Left hindlimb (tissue), 1 donor: Measurements from ENCODE around the gene MTHFD1L.

ENCODE experiments used
- DNase-seq: peaks from one replicate; pipeline ENCODE4 v3.0.0-alpha.2; 2018

Gene MTHFD1L

GRCh38 chr6:151130329-151130728 lies 264.8 kb downstream of the MTHFD1L start:
- no peak for DNase-seq

DNA sequence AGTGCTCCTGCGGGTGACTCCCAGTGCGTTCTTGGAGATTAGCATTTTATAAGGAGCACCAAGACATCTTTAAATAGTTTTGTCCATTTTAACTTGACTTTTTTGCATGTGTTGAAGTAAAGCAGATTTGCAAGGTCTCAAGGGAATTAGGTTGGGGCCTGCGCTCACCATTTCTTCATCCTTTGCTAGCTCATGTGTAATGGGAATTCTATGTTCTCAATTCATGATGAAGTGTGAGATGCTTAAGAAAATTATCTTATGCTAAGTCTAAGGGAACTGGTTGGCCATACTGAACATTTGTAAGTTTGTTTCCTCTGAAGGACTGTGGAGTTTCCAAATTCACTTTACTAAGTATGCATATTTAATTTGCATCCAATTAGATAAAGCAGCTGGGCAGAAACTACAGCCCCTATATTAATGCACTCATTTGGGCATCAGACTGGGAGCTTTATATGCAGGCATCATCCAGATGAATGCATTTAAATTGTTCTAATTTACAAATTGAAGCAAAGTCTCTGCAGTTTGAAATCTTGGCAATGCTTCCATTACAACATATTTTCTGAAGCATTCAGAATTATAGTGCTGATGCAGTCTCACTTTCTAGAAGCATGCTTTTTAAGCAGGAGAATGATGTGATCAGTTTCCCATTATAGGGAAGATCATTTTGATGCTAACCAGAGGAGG lies 266.0 kb downstream of the MTHFD1L start:
- DNase-seq, result no peak

DNA sequence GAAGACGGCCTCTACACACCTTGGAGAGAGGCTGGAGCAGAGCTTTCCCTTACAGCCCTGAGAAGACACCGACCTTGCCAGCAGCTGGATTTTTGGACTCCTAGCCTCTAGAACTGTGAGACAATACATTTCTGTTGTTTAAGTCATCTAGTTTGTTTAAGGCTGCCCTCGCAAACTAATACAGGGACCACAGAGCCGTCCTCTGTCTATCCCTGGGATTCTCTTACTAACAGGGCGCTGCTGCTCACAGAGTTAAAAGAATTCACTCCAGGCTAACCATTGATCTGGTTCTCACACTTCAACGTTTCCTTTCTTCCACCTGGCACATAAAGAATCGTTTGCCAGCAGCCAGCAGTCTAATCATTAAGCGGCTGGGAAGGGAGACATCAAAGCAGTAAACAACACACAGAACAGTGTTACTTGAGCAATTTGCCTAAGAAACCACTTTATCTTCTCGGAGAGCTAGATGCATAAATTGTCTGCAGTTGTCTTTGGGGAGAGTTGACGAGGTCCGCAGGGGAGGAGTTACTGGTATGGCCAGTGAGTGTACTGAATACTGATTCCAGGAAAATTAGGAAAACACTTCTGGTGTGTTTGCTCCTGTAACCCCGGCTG lies 270.7 kb downstream of the MTHFD1L start:
- DNase-seq, result no peak

DNA sequence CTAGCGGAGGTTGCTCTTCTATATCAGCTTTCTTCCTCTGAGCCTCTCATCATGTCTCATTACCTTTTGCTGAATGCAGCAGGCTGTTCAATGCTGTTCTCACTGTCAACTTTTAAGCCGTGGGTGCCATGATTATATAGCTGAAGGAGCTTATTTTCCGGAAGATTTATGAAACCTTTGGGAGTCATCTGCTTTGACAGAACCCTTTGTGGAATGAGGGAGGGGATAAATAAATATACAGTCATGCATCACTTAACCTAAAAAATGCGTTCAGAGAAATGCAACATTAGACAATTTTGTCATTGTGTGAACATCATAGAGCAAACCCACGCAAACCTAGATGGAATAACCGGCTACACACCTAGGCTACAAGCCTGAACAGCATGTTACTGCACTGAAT lies 272.0 kb downstream of the MTHFD1L start:
- DNase-seq, result no peak

DNA sequence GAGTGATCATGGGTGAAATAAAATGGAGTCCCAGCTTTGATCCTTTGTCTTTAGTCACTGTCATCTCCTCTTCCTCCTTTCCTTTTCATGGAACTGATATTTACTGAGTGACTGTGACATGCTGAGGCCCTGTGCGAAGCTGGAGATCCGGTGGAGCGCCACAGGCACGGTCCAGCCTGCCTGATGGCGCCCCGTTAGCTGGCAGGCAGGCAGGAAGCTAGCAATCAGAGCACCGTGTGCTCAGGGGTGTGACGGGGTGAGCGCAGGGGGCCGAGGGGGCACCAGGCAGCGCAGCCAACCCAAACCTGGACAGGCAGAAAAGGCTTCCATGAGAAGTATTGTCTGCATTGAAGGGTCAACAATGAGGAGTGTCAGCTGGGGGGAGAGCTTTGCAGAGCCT lies 274.0 kb downstream of the MTHFD1L start:
- no peak for DNase-seq

DNA sequence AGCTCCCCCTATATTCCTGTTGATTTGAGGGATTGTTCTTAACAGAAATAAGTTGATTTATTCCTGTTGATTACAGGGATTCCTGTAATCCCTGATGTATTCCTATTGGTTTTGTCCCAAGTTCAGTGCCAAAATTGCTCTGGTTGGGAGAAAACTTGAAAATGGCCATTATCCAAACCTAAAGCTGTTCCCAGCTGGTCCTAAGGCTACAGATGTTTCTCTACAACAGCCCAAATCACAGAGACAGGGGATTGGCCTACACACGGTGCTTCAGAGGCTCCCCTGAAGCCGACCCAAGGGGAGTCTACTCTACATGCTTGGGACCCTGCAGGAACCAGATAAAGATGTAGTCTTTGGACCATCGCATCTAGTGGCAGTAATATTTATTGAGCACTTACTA lies 275.3 kb downstream of the MTHFD1L start:
- no peak for DNase-seq

DNA sequence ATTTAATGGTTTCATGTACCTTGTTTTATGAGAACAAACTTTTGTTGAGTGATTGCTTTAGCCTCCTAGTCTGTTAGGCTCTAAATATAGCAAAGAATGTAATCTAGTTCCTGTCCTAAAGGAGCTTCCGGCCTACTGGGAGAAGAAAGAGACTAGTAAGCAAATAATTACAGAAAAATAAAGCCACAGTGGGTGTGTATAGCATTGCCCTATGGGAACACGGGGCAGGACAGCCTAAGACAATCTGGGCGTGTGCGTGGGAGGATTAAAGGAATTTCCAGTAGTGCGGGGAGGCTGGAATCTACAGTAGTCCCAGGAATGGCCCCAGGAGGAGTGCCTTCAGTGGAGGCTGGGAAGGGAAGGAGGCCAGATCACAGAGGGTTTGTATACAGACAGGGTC lies 276.2 kb downstream of the MTHFD1L start:
- no peak for DNase-seq

- DNase-seq, result no peak
Observed at GRCh38 chr6:151142676-151143075, 277.2 kb downstream of the MTHFD1L start.

GRCh38 chr6:151143337-151143736 lies 277.8 kb downstream of the MTHFD1L start:
- DNase-seq, result no peak

DNA sequence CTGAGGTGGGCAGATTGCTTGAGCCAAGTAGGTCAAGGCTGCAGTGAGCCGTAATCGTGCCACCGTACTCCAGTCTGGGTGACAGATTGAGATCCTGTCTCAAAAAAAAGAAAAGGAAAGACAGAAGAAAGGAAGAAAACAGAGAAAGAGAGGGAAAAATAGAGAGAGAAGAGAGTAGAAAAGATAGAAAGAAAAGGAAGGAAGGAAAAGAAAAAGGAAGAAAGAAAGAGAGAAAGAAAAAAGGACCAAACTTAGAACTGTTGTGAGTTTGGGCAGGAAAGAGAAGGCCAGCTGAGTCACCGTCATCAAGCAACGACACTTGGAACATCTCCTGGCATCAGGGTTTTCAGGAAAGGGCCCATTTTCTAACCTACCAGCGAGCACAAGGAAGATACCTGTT lies 278.3 kb downstream of the MTHFD1L start:
- no peak for DNase-seq

- DNase-seq, result no peak
Observed at GRCh38 chr6:151147118-151147832, 281.8 kb downstream of the MTHFD1L start.

DNA sequence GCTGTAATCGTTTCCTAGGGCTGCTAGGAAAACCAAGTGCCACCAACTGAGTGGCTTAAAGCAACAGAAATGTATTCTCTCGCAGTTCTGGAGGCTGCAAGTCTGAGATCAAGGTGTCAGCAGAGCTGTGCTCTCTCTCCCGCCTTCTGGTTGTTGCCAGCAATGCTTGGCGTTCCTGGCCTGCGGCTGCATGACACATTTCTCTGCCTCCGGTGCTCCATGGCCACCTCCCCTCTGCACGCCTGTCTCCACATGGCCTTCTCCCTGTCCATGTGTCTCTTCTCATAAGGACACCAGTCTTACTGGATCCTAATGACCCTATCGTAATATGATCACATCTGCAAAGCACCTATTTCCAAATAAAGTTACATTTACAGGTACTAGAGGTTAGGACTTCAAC lies 282.6 kb downstream of the MTHFD1L start:
- no peak for DNase-seq

DNA sequence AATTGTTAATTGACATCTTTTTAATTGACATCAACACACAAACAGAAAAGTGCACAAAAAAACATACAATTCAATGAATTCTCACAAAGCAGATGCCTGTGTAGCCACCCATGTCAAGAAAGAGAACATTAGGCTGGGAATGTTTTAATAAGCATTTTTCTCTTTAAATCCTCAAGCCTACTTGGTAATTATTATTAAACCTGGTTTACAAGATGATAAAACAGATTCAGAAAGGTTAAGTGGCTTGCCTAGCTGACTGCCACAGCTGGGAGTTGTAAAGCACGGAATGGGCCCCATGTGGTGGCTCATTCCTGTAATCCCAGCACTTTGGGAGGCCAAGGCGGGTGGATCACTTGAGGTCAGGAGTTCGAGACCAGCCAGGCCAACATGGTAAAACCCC lies 284.3 kb downstream of the MTHFD1L start:
- no peak for DNase-seq
